Endothelial cell of umbilical vein (primary cell): Measurements from ENCODE around the gene PCNA.

Experiments used
- EZH2 ChIP-seq: IDR thresholded peaks from 2 replicates; pipeline ENCODE4 v1.6.1; 2012; ENCODE audit warnings: borderline replicate concordance, low read depth, mild to moderate bottlenecking, moderate library complexity, low read length, inconsistent platforms; ENCODE audit not compliant: severe bottlenecking
- GATA2 ChIP-seq: IDR thresholded peaks from 2 replicates; pipeline ENCODE4 v1.7.0; 2011; ENCODE audit warnings: low read depth, mild to moderate bottlenecking, moderate library complexity, mixed read lengths, low read length; ENCODE audit not compliant: insufficient read length, insufficient read depth
- POLR2AphosphoS5 ChIP-seq: IDR thresholded peaks from 2 replicates; pipeline ENCODE4 v1.6.1; 2012; ENCODE audit warnings: low read depth, mild to moderate bottlenecking, control low read depth, low read length, moderate library complexity; ENCODE audit not compliant: insufficient read depth
- TF ChIP-seq, protein P1 (sequence below), 2 donors: IDR thresholded peaks; 1 replicate in 1 of 2; 2 replicates in 1 of 2; pipeline ENCODE4 v1.5.1; 2011; ENCODE audit warnings: low read length in 2 of 2, mild to moderate bottlenecking in 2 of 2, moderate library complexity in 2 of 2, control low read depth in 1 of 2, inconsistent platforms in 1 of 2, low read depth in 1 of 2; ENCODE audit not compliant: insufficient read depth in 1 of 2; ENCODE audit errors: extremely low read depth in 1 of 2
- TF ChIP-seq, protein P2 (sequence below): IDR thresholded peaks from 2 replicates; pipeline ENCODE4 v1.6.1; 2011; ENCODE audit not compliant: insufficient read depth, insufficient read length

DNA sequence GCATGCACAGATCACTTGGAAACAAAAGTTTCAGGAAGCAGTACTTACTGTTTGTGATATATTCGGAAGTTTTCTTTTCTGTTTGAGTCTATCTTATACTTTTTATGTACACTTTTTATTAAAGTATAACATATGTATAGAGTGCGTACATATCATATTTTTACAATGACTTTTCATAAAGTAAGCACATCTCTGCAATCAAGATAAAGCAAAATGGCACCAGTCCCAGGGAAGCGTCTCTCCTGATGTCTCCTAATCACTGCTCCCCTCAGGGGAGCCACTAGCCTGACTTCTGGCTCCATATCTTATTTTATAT is 33.4 kb upstream of the PCNA start:
- no peak for TF ChIP-seq POLR2AphosphoS5
- TF ChIP-seq, protein P1, sequence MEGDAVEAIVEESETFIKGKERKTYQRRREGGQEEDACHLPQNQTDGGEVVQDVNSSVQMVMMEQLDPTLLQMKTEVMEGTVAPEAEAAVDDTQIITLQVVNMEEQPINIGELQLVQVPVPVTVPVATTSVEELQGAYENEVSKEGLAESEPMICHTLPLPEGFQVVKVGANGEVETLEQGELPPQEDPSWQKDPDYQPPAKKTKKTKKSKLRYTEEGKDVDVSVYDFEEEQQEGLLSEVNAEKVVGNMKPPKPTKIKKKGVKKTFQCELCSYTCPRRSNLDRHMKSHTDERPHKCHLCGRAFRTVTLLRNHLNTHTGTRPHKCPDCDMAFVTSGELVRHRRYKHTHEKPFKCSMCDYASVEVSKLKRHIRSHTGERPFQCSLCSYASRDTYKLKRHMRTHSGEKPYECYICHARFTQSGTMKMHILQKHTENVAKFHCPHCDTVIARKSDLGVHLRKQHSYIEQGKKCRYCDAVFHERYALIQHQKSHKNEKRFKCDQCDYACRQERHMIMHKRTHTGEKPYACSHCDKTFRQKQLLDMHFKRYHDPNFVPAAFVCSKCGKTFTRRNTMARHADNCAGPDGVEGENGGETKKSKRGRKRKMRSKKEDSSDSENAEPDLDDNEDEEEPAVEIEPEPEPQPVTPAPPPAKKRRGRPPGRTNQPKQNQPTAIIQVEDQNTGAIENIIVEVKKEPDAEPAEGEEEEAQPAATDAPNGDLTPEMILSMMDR (IDR thresholded peaks at IDR 0.05; ENCODE audit: extremely low read depth in 1 of 2, insufficient read depth in 1 of 2, low read depth in 1 of 2, low read length in 2 of 2), result no peak
- TF ChIP-seq EZH2, result no peak
- TF ChIP-seq, protein P2, sequence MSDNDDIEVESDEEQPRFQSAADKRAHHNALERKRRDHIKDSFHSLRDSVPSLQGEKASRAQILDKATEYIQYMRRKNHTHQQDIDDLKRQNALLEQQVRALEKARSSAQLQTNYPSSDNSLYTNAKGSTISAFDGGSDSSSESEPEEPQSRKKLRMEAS, result no peak
- TF ChIP-seq GATA2, result no peak
